IMR-90 (cell line): Measurements from ENCODE around the gene SELENOT. TPM values are rescaled to one million over a fixed set of nuclear protein-coding genes. Genes with fewer than 3 reads are reported as not detected.
A peak's percentile ranks its signal among the peaks of the same experiment; 100 is the strongest.

Experiments used
- ATAC-seq: fragments of 200-7000 bp; cut with Tn5 transposase; 2 replicates; pipeline ENCODE4 v1.9.1; 2020; ENCODE audit warnings: low read depth, mild to moderate bottlenecking, moderate library complexity
- BruUV-seq: library from RNA; stranded (reverse); fragments of 400-500 nt; replicated peaks from 2 replicates; lab custom pipeline; 2021; lab: Mats Ljungman, UMichigan
- CTCF ChIA-PET: fragments of 300-600 bp; formaldehyde crosslinking; extraction: SDS; loops from one replicate; lab custom pipeline; 2021; ENCODE audit warnings: antibody characterized with exemption; lab: Yijun Ruan, JAX
- POLR2A ChIA-PET: fragments of 300-600 bp; sonication (Branson Sonifier 250); formaldehyde crosslinking; loops from one replicate; lab custom pipeline; 2022; ENCODE audit warnings: antibody characterized with exemption; ENCODE audit not compliant: unreplicated experiment; lab: Charles Lee
- DNase-seq: peaks from one replicate; pipeline ENCODE4 v3.0.0; 2013
- H2AFZ ChIP-seq: replicated peaks from 2 replicates; pipeline ENCODE3; 2013; ENCODE audit warnings: low read length, mild to moderate bottlenecking; ENCODE audit not compliant: poor library complexity
- H2AK5ac ChIP-seq: 2 replicates; pipeline ENCODE4 v1.6.1; 2013; ENCODE audit warnings: low read depth, low read length, inconsistent platforms
- H2AK9ac ChIP-seq: replicated peaks from 2 replicates; pipeline ENCODE3; 2013; ENCODE audit warnings: mild to moderate bottlenecking, low read depth, low read length, moderate library complexity; ENCODE audit not compliant: poor library complexity
- H2BK120ac ChIP-seq: 2 replicates; pipeline ENCODE4 v1.6.1; 2013; ENCODE audit warnings: low read depth, low read length, inconsistent platforms
- H2BK15ac ChIP-seq: 3 replicates; pipeline ENCODE4 v1.6.1; 2013; ENCODE audit warnings: low read depth, low read length, inconsistent platforms
- H2BK20ac ChIP-seq: 2 replicates; pipeline ENCODE4 v1.6.1; 2013; ENCODE audit warnings: low read depth, mild to moderate bottlenecking, inconsistent platforms, low read length, moderate library complexity
- H2BK5ac ChIP-seq: 2 replicates; pipeline ENCODE4 v1.6.1; 2013; ENCODE audit warnings: mild to moderate bottlenecking, low read depth, low read length, inconsistent platforms; ENCODE audit not compliant: poor library complexity, severe bottlenecking
- H3K14ac ChIP-seq: replicated peaks from 2 replicates; pipeline ENCODE4 v1.6.1; 2013; ENCODE audit warnings: low read depth, low read length, inconsistent platforms
- H3K18ac ChIP-seq: 2 replicates; pipeline ENCODE4 v1.6.1; 2013; ENCODE audit warnings: low read depth, low read length, control low read depth
- H3K23ac ChIP-seq: 2 replicates; pipeline ENCODE4 v1.6.1; 2013; ENCODE audit warnings: low read depth, low read length, inconsistent platforms
- H3K27ac ChIP-seq: 2 replicates; pipeline ENCODE4 v1.5.1; 2013; ENCODE audit warnings: mild to moderate bottlenecking, control low read depth, low read length; ENCODE audit not compliant: insufficient read depth
- H3K27me3 ChIP-seq: 2 replicates; pipeline ENCODE4 v1.6.1; 2013; ENCODE audit warnings: low read length; ENCODE audit not compliant: control insufficient read depth, insufficient read depth
- H3K36me3 ChIP-seq: 2 replicates; pipeline ENCODE4 v1.6.1; 2013; ENCODE audit warnings: low read length, mixed read lengths; ENCODE audit not compliant: control insufficient read depth, insufficient read depth
- H3K4ac ChIP-seq: 2 replicates; pipeline ENCODE4 v1.6.1; 2013; ENCODE audit warnings: low read depth, low read length, inconsistent platforms
- H3K4me1 ChIP-seq: 2 replicates; pipeline ENCODE4 v1.6.1; 2013; ENCODE audit warnings: low read length, mixed read lengths; ENCODE audit not compliant: control insufficient read depth, insufficient read depth
- H3K4me2 ChIP-seq: 2 replicates; pipeline ENCODE4 v1.6.1; 2013; ENCODE audit warnings: low read depth, mild to moderate bottlenecking, control low read depth, low read length, moderate library complexity
- H3K4me3 ChIP-seq: 2 replicates; pipeline ENCODE4 v1.5.1; 2013; ENCODE audit warnings: low read depth, mild to moderate bottlenecking, control low read depth, low read length, moderate library complexity; ENCODE audit not compliant: insufficient read depth
- H3K56ac ChIP-seq: 2 replicates; pipeline ENCODE4 v1.6.1; 2013; ENCODE audit warnings: low read length, inconsistent platforms; ENCODE audit not compliant: insufficient read depth; ENCODE audit errors: extremely low read depth
- H3K79me1 ChIP-seq, 2 experiments: 2 replicates each; pipeline ENCODE4 v1.6.1; 2013; ENCODE audit warnings: low read length in 2 of 2, inconsistent platforms in 1 of 2, low read depth in 1 of 2
- H3K9ac ChIP-seq: 2 replicates; pipeline ENCODE4 v1.6.1; 2013; ENCODE audit warnings: low read depth, low read length, control low read depth
- H3K9me1 ChIP-seq: 2 replicates; pipeline ENCODE4 v1.6.1; 2013; ENCODE audit warnings: low read length, inconsistent platforms; ENCODE audit not compliant: insufficient read depth
- H3K9me3 ChIP-seq: 2 replicates; pipeline ENCODE4 v1.6.1; 2013; ENCODE audit warnings: low read length; ENCODE audit not compliant: control insufficient read depth, insufficient read depth
- H4K20me1 ChIP-seq: 2 replicates; pipeline ENCODE4 v1.6.1; 2013; ENCODE audit warnings: low read length, inconsistent platforms; ENCODE audit not compliant: insufficient read depth
- H4K5ac ChIP-seq: 2 replicates; pipeline ENCODE4 v1.6.1; 2013; ENCODE audit warnings: mild to moderate bottlenecking, low read depth, low read length, control low read depth
- H4K8ac ChIP-seq, 2 experiments: 2 replicates each; pipeline ENCODE4 v1.6.1; 2013; ENCODE audit warnings: low read depth in 2 of 2, low read length in 2 of 2, control low read depth in 1 of 2, inconsistent platforms in 1 of 2
- H4K91ac ChIP-seq: 2 replicates; pipeline ENCODE4 v1.6.1; 2013; ENCODE audit warnings: low read depth, low read length, inconsistent platforms; ENCODE audit not compliant: insufficient read depth
- CEBPB ChIP-seq: IDR thresholded peaks from 2 replicates; pipeline ENCODE4 v1.6.1; 2012; ENCODE audit warnings: low read depth, low read length, improper control_type of control experiment
- SMC3 ChIP-seq: fragments of 150-350 bp; IDR thresholded peaks from 2 replicates; pipeline ENCODE4 v1.6.1; 2016; ENCODE audit warnings: low read depth, mild to moderate bottlenecking, antibody characterized with exemption, low read length, moderate library complexity
- WGBS, 2 experiments: methylation state at CpG; one replicate each; pipeline versions ENCODE4 v1.1.5 to v1.1.7; 2013; ENCODE audit warnings: missing lambda C conversion rate in 2 of 2; ENCODE audit not compliant: insufficient read length in 1 of 2; ENCODE audit errors: extremely low coverage in 2 of 2; 5-methylcytosine and 5-hydroxymethylcytosine counted together
- dilution Hi-C: fragments of 300-500 bp; cut with HindIII; formaldehyde crosslinking; loops from one replicate; pipeline ENCODE4 v1.14.3; 2018; ENCODE audit warnings: low sequenced_read_pairs; ENCODE audit not compliant: unreplicated experiment
- in situ Hi-C: fragments of 300-500 bp; cut with MboI; formaldehyde crosslinking; loops from 3 replicates; pipeline ENCODE4 v1.14.3; 2019; ENCODE audit warnings: low sequenced_read_pairs, inconsistent platforms, mixed read lengths
- intact Hi-C: fragments of 100-400 bp; cut with micrococcal nuclease; formaldehyde crosslinking; loops from 2 replicates; pipeline ENCODE4 v1.10.0; 2022
- polyA plus RNA-seq, 3 experiments: library from polyadenylated mRNA; depleted of rRNA; stranded (reverse); fragments of >200 nt; gene quantifications; 2 replicates each; pipeline ENCODE4 v1.2.3, GENCODE V29; 2012; ENCODE audit warnings: low replicate concordance in 1 of 3
- total RNA-seq: library from RNA; depleted of rRNA; stranded (reverse); fragments of >200 nt; gene quantifications from 2 replicates; pipeline ENCODE4 v1.2.3, GENCODE V29; 2012

SELENOT gene
- total and polyA plus RNA-seq, 2 of the 4 experiments (the other 2 are of a cell fraction) = 365 to 415 TPM

GRCh38 chr3:150605998-150606641 lies 3.0 kb downstream of the SELENOT start:
- ATAC-seq (no peak), DNase-seq (no peak)
- Histone ChIP-seq H2AK5ac (no peak overlapping the region), H3K18ac (no peak overlapping the region), H4K20me1 (peaks cover 48% of the 10 kb centered on the region), H3K27me3 (no peaks in the 10 kb centered on the region), H3K14ac (no peak overlapping the region), H2BK15ac (no peak overlapping the region), H3K9me1 (no peaks in the 10 kb centered on the region), H4K5ac (no peak overlapping the region), H3K36me3 (peaks cover 4% of the 10 kb centered on the region), H2AFZ (no peak overlapping the region), H3K9ac (no peak overlapping the region), H3K23ac (no peak overlapping the region), H4K91ac (no peak overlapping the region), H3K4me2 (no peak overlapping the region), H2AK9ac (no peak overlapping the region), H4K8ac (no peak overlapping the region), H2BK20ac (no peak overlapping the region), H3K4me3 (no peak overlapping the region), H2BK5ac (no peak overlapping the region), H3K4ac (no peak overlapping the region), H3K56ac (no peak overlapping the region), H3K4me1 (no peaks in the 10 kb centered on the region), H3K27ac (no peak overlapping the region), H3K9me3 (no peaks in the 10 kb centered on the region), H2BK120ac (no peak overlapping the region), H3K79me1 (peaks cover 6 to 49% of the 10 kb centered on the region in 2 experiments; a peak in 3 of 4 replicates)
- CTCF ChIA-PET = interaction anchor here (0.8 kb wide), 1 partner anchor 18 kb away, joined by 3 read pairs; no protein-coding TSS in a partner anchor
- intact Hi-C loops = no loop called here
- TSS peak; percentile 18 for BruUV-seq
- TF ChIP-seq SMC3 (no peak), CEBPB (0 out of 2 replicates have a peak, but pooled peaks have one; percentile 18)
- in situ Hi-C loops = no loop called here
- POLR2A ChIA-PET = interaction anchor here (0.6 kb wide), 1 partner anchor 373 kb away, joined by 7 read pairs; no protein-coding TSS in a partner anchor
- no CpG with 5 or more reads among the region's 9 CpGs for WGBS, 2 experiments
- dilution Hi-C loops = no loop called here
